ENCODE results near the gene ACSS3.

ACSS3 gene

GRCh38 chr12:81224626-81225025, 146.7 kb downstream of the ACSS3 start:
- TF ChIP-seq RAD21 (IDR thresholded peaks at IDR 0.05; ENCODE audit: low read depth) (no peak), USF1 (IDR thresholded peaks at IDR 0.05) (no peak), ZBTB7A (IDR thresholded peaks at IDR 0.05; ENCODE audit: low read depth) (no peak), REST (IDR thresholded peaks at IDR 0.05; ENCODE audit: low read depth) (no peak), MAX (IDR thresholded peaks at IDR 0.05) (no peak), CREB1 (IDR thresholded peaks at IDR 0.05; ENCODE audit: low read depth) (no peak), YY1 (IDR thresholded peaks at IDR 0.05; ENCODE audit: low read depth) (no peak), NFIC (IDR thresholded peaks at IDR 0.05) (no peak), EP300 (IDR thresholded peaks at IDR 0.05; ENCODE audit: borderline replicate concordance) (no peak), TCF12 (IDR thresholded peaks at IDR 0.05; ENCODE audit: low read depth) (no peak)

GRCh38 chr12:81229759-81230158, 151.9 kb downstream of the ACSS3 start:
- TF ChIP-seq RAD21 (IDR thresholded peaks at IDR 0.05; ENCODE audit: low read depth), result no peak
- TF ChIP-seq TAF1 (IDR thresholded peaks at IDR 0.05; ENCODE audit: low read depth), result no peak
- TF ChIP-seq CEBPB (IDR thresholded peaks at IDR 0.05), result no peak
- no peak for TF ChIP-seq REST (IDR thresholded peaks at IDR 0.05; ENCODE audit: low read depth)
- TF ChIP-seq CREB1 (IDR thresholded peaks at IDR 0.05; ENCODE audit: low read depth), result no peak
- TF ChIP-seq NFIC (IDR thresholded peaks at IDR 0.05), result no peak
- TF ChIP-seq EGR1 (IDR thresholded peaks at IDR 0.05), result no peak
- TF ChIP-seq FOXM1 (IDR thresholded peaks at IDR 0.05; ENCODE audit: borderline replicate concordance, low read depth), result no peak
- TF ChIP-seq YY1 (IDR thresholded peaks at IDR 0.05; ENCODE audit: low read depth), result no peak
- no peak for TF ChIP-seq MAX (IDR thresholded peaks at IDR 0.05)
- TF ChIP-seq USF1 (IDR thresholded peaks at IDR 0.05), result no peak
- no peak for TF ChIP-seq ZBTB7A (IDR thresholded peaks at IDR 0.05; ENCODE audit: low read depth)
- no peak for TF ChIP-seq TEAD4 (IDR thresholded peaks at IDR 0.05)
- no peak for TF ChIP-seq TCF12 (IDR thresholded peaks at IDR 0.05; ENCODE audit: low read depth)
- TF ChIP-seq EP300 (IDR thresholded peaks at IDR 0.05; ENCODE audit: borderline replicate concordance), result no peak

GRCh38 chr12:81231574-81232368, 153.9 kb downstream of the ACSS3 start:
- TF ChIP-seq YY1 (IDR thresholded peaks at IDR 0.05; ENCODE audit: low read depth), result no peak
- TF ChIP-seq REST (IDR thresholded peaks at IDR 0.05; ENCODE audit: low read depth), result no peak
- TF ChIP-seq USF1 (IDR thresholded peaks at IDR 0.05), result no peak

GRCh38 chr12:81245458-81245857, 167.6 kb downstream of the ACSS3 start:
- TF ChIP-seq TEAD4 (IDR thresholded peaks at IDR 0.05), result no peak
- no peak for TF ChIP-seq EP300 (IDR thresholded peaks at IDR 0.05; ENCODE audit: borderline replicate concordance)
- TF ChIP-seq NFIC (IDR thresholded peaks at IDR 0.05), result no peak
- TF ChIP-seq MAX (IDR thresholded peaks at IDR 0.05), result no peak
- no peak for TF ChIP-seq FOXM1 (IDR thresholded peaks at IDR 0.05; ENCODE audit: borderline replicate concordance, low read depth)
- no peak for TF ChIP-seq REST (IDR thresholded peaks at IDR 0.05; ENCODE audit: low read depth)
- no peak for TF ChIP-seq EGR1 (IDR thresholded peaks at IDR 0.05)
- TF ChIP-seq RAD21 (IDR thresholded peaks at IDR 0.05; ENCODE audit: low read depth), result no peak
- TF ChIP-seq USF1 (IDR thresholded peaks at IDR 0.05), result no peak
- no peak for TF ChIP-seq YY1 (IDR thresholded peaks at IDR 0.05; ENCODE audit: low read depth)
- no peak for TF ChIP-seq CREB1 (IDR thresholded peaks at IDR 0.05; ENCODE audit: low read depth)
- TF ChIP-seq ZBTB7A (IDR thresholded peaks at IDR 0.05; ENCODE audit: low read depth), result no peak
- no peak for TF ChIP-seq CEBPB (IDR thresholded peaks at IDR 0.05)
- no peak for TF ChIP-seq TCF12 (IDR thresholded peaks at IDR 0.05; ENCODE audit: low read depth)
- TF ChIP-seq TAF1 (IDR thresholded peaks at IDR 0.05; ENCODE audit: low read depth), result no peak

Data from Ishikawa (cell line).